ENCODE results near the gene MED9. TPM values are rescaled to one million over a fixed set of nuclear protein-coding genes. Genes with fewer than 3 reads are reported as not detected.

Gene MED9
- total and polyA plus RNA-seq, 9 of the 15 experiments (the other 6 are each of a cell fraction or from before 2014, with no cell fraction given), result 2.2 to 15.8 (median 12.7) TPM

DNA sequence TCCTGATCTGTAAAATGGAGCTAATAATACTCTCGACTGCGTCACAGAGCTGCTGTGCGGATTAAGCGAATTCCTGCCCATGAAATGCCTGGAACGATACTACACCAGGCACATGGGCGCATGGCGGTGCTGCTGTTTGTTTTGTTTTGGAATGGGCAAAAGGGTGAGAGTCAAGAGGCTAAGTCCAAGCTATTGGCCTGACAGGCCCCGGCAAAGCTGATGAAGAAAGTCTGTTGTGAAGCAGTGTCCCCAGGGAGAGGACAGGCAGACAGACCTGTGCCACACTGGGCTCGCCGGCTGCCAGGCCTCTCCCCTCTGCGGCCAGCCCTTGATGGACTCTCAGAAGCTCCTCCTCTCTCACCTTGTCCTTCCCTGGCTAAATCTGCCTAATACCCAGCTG, 50.7 kb downstream of the MED9 start (continued):
- TF ChIP-seq, protein P1, sequence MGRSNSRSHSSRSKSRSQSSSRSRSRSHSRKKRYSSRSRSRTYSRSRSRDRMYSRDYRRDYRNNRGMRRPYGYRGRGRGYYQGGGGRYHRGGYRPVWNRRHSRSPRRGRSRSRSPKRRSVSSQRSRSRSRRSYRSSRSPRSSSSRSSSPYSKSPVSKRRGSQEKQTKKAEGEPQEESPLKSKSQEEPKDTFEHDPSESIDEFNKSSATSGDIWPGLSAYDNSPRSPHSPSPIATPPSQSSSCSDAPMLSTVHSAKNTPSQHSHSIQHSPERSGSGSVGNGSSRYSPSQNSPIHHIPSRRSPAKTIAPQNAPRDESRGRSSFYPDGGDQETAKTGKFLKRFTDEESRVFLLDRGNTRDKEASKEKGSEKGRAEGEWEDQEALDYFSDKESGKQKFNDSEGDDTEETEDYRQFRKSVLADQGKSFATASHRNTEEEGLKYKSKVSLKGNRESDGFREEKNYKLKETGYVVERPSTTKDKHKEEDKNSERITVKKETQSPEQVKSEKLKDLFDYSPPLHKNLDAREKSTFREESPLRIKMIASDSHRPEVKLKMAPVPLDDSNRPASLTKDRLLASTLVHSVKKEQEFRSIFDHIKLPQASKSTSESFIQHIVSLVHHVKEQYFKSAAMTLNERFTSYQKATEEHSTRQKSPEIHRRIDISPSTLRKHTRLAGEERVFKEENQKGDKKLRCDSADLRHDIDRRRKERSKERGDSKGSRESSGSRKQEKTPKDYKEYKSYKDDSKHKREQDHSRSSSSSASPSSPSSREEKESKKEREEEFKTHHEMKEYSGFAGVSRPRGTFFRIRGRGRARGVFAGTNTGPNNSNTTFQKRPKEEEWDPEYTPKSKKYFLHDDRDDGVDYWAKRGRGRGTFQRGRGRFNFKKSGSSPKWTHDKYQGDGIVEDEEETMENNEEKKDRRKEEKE (IDR thresholded peaks at IDR 0.05; ENCODE audit: borderline replicate concordance in 1 of 2, control insufficient read depth in 1 of 2, low read depth in 2 of 2, low read length in 1 of 2), result no peak
- TF ChIP-seq IRF9 (tag; IDR thresholded peaks at IDR 0.05) (no peak), SIX5 (IDR thresholded peaks at IDR 0.05; ENCODE audit: borderline replicate concordance in 1 of 2, insufficient read depth in 1 of 2, low read depth in 1 of 2, low read length in 2 of 2) (no peak), GABPA (tag; conservative IDR thresholded peaks at IDR 0.05; ENCODE audit: low read depth) (no peak), RBM22 (IDR thresholded peaks at IDR 0.05; ENCODE audit: low read depth, low read length, poor library complexity, severe bottlenecking) (no peak), NCOA4 (IDR thresholded peaks at IDR 0.05; ENCODE audit: partially characterized antibody) (no peak), CXXC5 (CRISPR knock-in tag; IDR thresholded peaks at IDR 0.05) (no peak), SAFB2 (IDR thresholded peaks at IDR 0.05; ENCODE audit: borderline replicate concordance, low read depth, low read length, severe bottlenecking) (no peak), ZFP1 (CRISPR knock-in tag; IDR thresholded peaks at IDR 0.05) (no peak), SPI1 (IDR thresholded peaks at IDR 0.05; ENCODE audit: borderline replicate concordance, low read depth, low read length) (no peak), HES1 (IDR thresholded peaks at IDR 0.05; ENCODE audit: low read depth) (no peak), MED1 (CRISPR knock-in tag; IDR thresholded peaks at IDR 0.05; ENCODE audit: borderline replicate concordance) (no peak), GABPB2 (CRISPR knock-in tag; conservative IDR thresholded peaks at IDR 0.05) (no peak), PRPF4 (IDR thresholded peaks at IDR 0.05; ENCODE audit: insufficient read depth, low read depth, low read length, poor library complexity, severe bottlenecking) (no peak)
- TF ChIP-seq, protein P2, sequence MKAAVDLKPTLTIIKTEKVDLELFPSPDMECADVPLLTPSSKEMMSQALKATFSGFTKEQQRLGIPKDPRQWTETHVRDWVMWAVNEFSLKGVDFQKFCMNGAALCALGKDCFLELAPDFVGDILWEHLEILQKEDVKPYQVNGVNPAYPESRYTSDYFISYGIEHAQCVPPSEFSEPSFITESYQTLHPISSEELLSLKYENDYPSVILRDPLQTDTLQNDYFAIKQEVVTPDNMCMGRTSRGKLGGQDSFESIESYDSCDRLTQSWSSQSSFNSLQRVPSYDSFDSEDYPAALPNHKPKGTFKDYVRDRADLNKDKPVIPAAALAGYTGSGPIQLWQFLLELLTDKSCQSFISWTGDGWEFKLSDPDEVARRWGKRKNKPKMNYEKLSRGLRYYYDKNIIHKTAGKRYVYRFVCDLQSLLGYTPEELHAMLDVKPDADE (conservative IDR thresholded peaks at IDR 0.05; ENCODE audit: control insufficient read depth, low read depth, low read length), result no peak

Measured in K562 (cell line).